Sigmoid colon (tissue), 7 donors: Measurements from ENCODE around the gene ARHGEF6. TPM values are rescaled to one million over a fixed set of nuclear protein-coding genes. Genes with fewer than 3 reads are reported as not detected.
"Not testable (repeated sequence)": the region's sequence is repeated elsewhere in the genome, so short reads cannot be mapped to it uniquely, and the experiment has no call there.

Experiments
- DNase-seq: peaks from one replicate; pipeline ENCODE4 v3.0.0-alpha.2; 2019
- H3K27ac ChIP-seq, 4 donors: fragments of 200-600 bp; sonication (generic); one replicate each; pipeline ENCODE4 v1.5.1; 2016 to 2019; ENCODE audit warnings: mild to moderate bottlenecking in 1 of 4
- H3K27me3 ChIP-seq, 3 donors: fragments of 200-600 bp; sonication (generic); one replicate each; pipeline ENCODE4 v1.5.1; 2019; ENCODE audit warnings: mild to moderate bottlenecking in 1 of 3
- H3K36me3 ChIP-seq, 4 donors: fragments of 200-600 bp; sonication (generic); one replicate each; pipeline ENCODE4 v1.5.1; 2016 to 2019
- H3K4me1 ChIP-seq, 4 donors: fragments of 200-600 bp; sonication (generic); one replicate each; pipeline ENCODE4 v1.5.1; 2017 to 2019
- H3K4me3 ChIP-seq, 4 donors: fragments of 200-600 bp; sonication (generic); one replicate each; pipeline ENCODE4 v1.5.1; 2017 to 2019; ENCODE audit warnings: mild to moderate bottlenecking in 2 of 4, moderate library complexity in 1 of 4
- H3K9me3 ChIP-seq, 4 donors: fragments of 200-600 bp in 3 of 4; sonication (generic) in 3 of 4; one replicate each; pipeline versions ENCODE4 v1.5.1 to v1.6.1; 2013 to 2019
- CTCF ChIP-seq, 4 experiments: fragments of 450-650 bp in 3 of 4; fragments of 200-600 bp in 1 of 4; IDR thresholded peaks; one replicate each; pipeline ENCODE4 v1.5.1; 2016 to 2019; ENCODE audit warnings: antibody characterized with exemption in 4 of 4, mild to moderate bottlenecking in 3 of 4, moderate library complexity in 2 of 4
- EP300 ChIP-seq, 4 donors: sonication (generic); formaldehyde crosslinking; IDR thresholded peaks; one replicate each; pipeline ENCODE4 v1.6.1; 2017; ENCODE audit warnings: antibody characterized with exemption in 4 of 4
- POLR2A ChIP-seq, 2 donors: fragments of 450-650 bp; IDR thresholded peaks; one replicate each; pipeline ENCODE4 v1.6.1; 2016; ENCODE audit warnings: antibody characterized with exemption in 2 of 2, mild to moderate bottlenecking in 2 of 2, moderate library complexity in 2 of 2
- POLR2AphosphoS5 ChIP-seq, 4 donors: sonication (generic); formaldehyde crosslinking; IDR thresholded peaks; one replicate each; pipeline ENCODE4 v1.6.1; 2017; ENCODE audit warnings: antibody characterized with exemption in 4 of 4
- WGBS, 2 donors: extraction: QIAGEN DNeasy Blood & Tissue Kit; methylation state at CpG; one replicate each; pipeline ENCODE4 v1.1.7; 2013; 5-methylcytosine and 5-hydroxymethylcytosine counted together
- intact Hi-C: fragments of 100-400 bp; cut with DNase I; formaldehyde crosslinking; loops from one replicate; pipeline ENCODE4 v1.15.1; 2023
- polyA plus RNA-seq, 3 donors: library from polyadenylated mRNA; stranded (reverse); fragments of 200-250 nt; gene quantifications; one replicate each; pipeline ENCODE4 v1.2.3, GENCODE V29; 2013
- total RNA-seq, 4 donors: library from RNA; depleted of rRNA; stranded (reverse); fragments of >200 nt; gene quantifications; one replicate each; pipeline ENCODE4 v1.1.0, GENCODE V29; 2016
- donor health status: healthy with polysubstance abuse.
- donor health status: Bipolar disorder and iron deficiency.
- donor health status: healthy.

The ARHGEF6 gene
- total and polyA plus RNA-seq, 7 donors: 2.1 to 26.3 (median 16.1) TPM

- 19 to 64% methylated on average over 4 of the region's 4 CpGs for WGBS, 2 donors
- Histone ChIP-seq H3K9me3 (no peaks in the 10 kb centered on the region), H3K27ac (peak overlapping the region; percentile 2 to 58 (median 44)), H3K4me1 (peaks cover 0 to 8% (median 3%) of the 10 kb centered on the region in 4 donors), H3K27me3 (no peaks in the 10 kb centered on the region), H3K36me3 (no peaks in the 10 kb centered on the region), H3K4me3 (peak overlapping the region in 2 of 4 donors; percentile 33 to 36)
- TF ChIP-seq POLR2AphosphoS5 (IDR thresholded peaks at IDR 0.05) (no peak), EP300 (IDR thresholded peaks at IDR 0.05) (no peak), CTCF (IDR thresholded peaks at IDR 0.05) (no peak), POLR2A (IDR thresholded peaks at IDR 0.05) (no peak)
- DNase-seq: no peak
- intact Hi-C loops: no loop called here
These were observed 1.4 kb downstream of the ARHGEF6 start for GRCh38 chrX:136779346-136779781.

- intact Hi-C loops: no loop called here
- no peaks in the 10 kb centered on the region for H3K36me3 ChIP-seq
- DNase-seq: no peak
- no peaks in the 10 kb centered on the region for H3K9me3 ChIP-seq
- no peak overlapping the region for H3K4me3 ChIP-seq
- peaks cover 0 to 8% (median 3%) of the 10 kb centered on the region in 4 donors for H3K4me1 ChIP-seq
- TF ChIP-seq EP300 (IDR thresholded peaks at IDR 0.05) (no peak), POLR2AphosphoS5 (IDR thresholded peaks at IDR 0.05) (no peak), POLR2A (IDR thresholded peaks at IDR 0.05) (no peak), CTCF (IDR thresholded peaks at IDR 0.05) (no peak)
- peak overlapping the region in 3 of 4 donors; percentile 12 to 58 (median 56) for H3K27ac ChIP-seq
- no peaks in the 10 kb centered on the region for H3K27me3 ChIP-seq
These were observed 1.8 kb downstream of the ARHGEF6 start for GRCh38 chrX:136778916-136779315.

GRCh38 chrX:136778020-136778419 lies 2.7 kb downstream of the ARHGEF6 start:
- Histone ChIP-seq H3K4me1 (peaks cover 0 to 8% (median 3%) of the 10 kb centered on the region in 4 donors), H3K36me3 (no peaks in the 10 kb centered on the region), H3K27me3 (no peaks in the 10 kb centered on the region), H3K4me3 (no peak overlapping the region), H3K27ac (no peak overlapping the region), H3K9me3 (no peaks in the 10 kb centered on the region)
- 85 to 88% methylated on average over 3 of the region's 3 CpGs for WGBS, 2 donors
- intact Hi-C loops: no loop called here
- TF ChIP-seq POLR2AphosphoS5 (IDR thresholded peaks at IDR 0.05): no peak
- TF ChIP-seq EP300 (IDR thresholded peaks at IDR 0.05): no peak
- no peak for TF ChIP-seq POLR2A (IDR thresholded peaks at IDR 0.05)
- TF ChIP-seq CTCF (IDR thresholded peaks at IDR 0.05): no peak
- no peak for DNase-seq

- H3K4me3 ChIP-seq: no peak overlapping the region
- H3K27me3 ChIP-seq: no peaks in the 10 kb centered on the region
- intact Hi-C loops: no loop called here
- no peak for DNase-seq
- no peaks in the 10 kb centered on the region for H3K36me3 ChIP-seq
- no peaks in the 10 kb centered on the region for H3K9me3 ChIP-seq
- H3K27ac ChIP-seq: no peak overlapping the region
- no peaks in the 10 kb centered on the region for H3K4me1 ChIP-seq
- no peak for TF ChIP-seq POLR2A (IDR thresholded peaks at IDR 0.05)
- TF ChIP-seq POLR2AphosphoS5 (IDR thresholded peaks at IDR 0.05): no peak
- TF ChIP-seq CTCF (IDR thresholded peaks at IDR 0.05): no peak
- TF ChIP-seq EP300 (IDR thresholded peaks at IDR 0.05): no peak
- 82 to 88% methylated on average over 2 of the region's 2 CpGs for WGBS, 2 donors
These were observed 7.1 kb downstream of the ARHGEF6 start for GRCh38 chrX:136773648-136774047.

- H3K4me3 ChIP-seq, DNase-seq, H3K9me3 ChIP-seq, H3K27me3 ChIP-seq, H3K27ac ChIP-seq, H3K4me1 ChIP-seq, intact Hi-C loops, H3K36me3 ChIP-seq: not testable (repeated sequence)
- WGBS, 2 donors: 94% methylated on average over 2 of the region's 2 CpGs
These were observed 8.9 kb downstream of the ARHGEF6 start for GRCh38 chrX:136771869-136772268.
